Endometrium (tissue), 2 donors: ENCODE data around the gene TMEM87A.
"Not testable (repeated sequence)": the region's sequence is repeated elsewhere in the genome, so short reads cannot be mapped to it uniquely, and the experiment has no call there.

Experiments used
- FAIRE-seq: peaks from 2 replicates; lab custom pipeline; 2012; peaks lifted over from hg19 to GRCh38; lab: Jason Lieb, UNC
- donor health status: control.
- donor health status: control.

The TMEM87A gene

GRCh38 chr15:42270551-42270950 is 2.7 kb downstream of the TMEM87A start:
- FAIRE-seq = no peak

DNA sequence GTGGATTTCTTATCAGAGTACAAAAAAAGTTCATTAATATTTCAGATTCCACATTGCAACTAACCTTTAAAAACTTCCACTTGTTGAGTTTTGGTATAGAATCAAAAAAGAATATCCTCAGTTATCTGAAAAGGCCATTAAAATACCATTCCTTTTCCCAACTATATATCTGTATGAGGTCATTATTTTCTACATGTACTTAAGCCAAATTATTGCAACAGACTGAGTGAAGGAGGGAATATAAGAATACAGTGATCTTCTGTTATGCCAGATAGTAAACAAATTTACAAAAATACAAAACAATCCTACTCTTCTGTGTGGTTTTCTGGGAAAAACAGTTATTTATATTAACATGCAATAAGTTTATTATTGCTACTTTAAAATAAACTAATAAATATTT is 5.9 kb downstream of the TMEM87A start:
- no peak for FAIRE-seq

DNA sequence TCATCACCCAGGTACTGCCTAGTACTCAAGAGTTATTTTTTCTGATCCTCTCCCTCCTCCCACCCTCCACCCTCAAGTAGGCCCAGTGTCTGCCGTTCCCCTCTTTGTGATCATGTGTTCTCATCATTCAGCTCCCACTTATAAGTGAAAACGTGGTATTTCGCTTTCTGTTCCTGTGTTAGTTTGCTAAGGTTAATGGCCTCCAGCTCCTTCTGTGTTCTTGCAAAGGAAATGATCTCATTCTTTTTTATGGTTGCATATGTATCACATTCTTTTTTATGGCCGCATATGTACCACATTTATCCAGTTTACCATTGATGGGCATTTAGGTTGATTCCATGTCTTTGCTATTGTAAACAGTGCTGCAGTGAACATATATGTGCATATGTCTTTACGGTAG is 8.4 kb downstream of the TMEM87A start:
- no peak for FAIRE-seq

GRCh38 chr15:42253300-42253699 is 19.9 kb downstream of the TMEM87A start:
- no peak for FAIRE-seq

GRCh38 chr15:42240823-42241222 is 32.4 kb downstream of the TMEM87A start:
- FAIRE-seq = no peak

GRCh38 chr15:42239528-42240182 is 33.6 kb downstream of the TMEM87A start:
- FAIRE-seq = no peak

DNA sequence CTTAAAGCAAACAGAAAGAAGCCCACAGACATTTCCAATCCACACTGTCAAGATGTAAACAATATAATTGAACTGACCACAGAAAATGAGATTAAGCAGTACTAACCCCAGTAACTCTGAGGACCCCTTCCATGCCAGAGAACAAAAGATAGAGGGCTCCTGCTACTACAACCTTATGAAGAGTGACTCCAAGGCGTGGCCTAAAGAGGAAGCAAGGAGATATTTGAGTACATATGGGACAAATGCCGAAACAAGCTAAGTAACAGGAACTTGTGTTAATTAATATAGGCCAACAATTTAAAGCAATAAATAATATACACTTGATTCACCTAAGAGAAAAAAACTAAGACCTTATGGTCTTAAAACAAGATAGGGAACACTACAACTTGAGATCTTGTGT is 40.1 kb downstream of the TMEM87A start:
- FAIRE-seq = no peak

GRCh38 chr15:42232606-42233005 is 40.6 kb downstream of the TMEM87A start:
- no peak for FAIRE-seq

GRCh38 chr15:42231088-42231487 is 42.1 kb downstream of the TMEM87A start:
- FAIRE-seq = no peak

DNA sequence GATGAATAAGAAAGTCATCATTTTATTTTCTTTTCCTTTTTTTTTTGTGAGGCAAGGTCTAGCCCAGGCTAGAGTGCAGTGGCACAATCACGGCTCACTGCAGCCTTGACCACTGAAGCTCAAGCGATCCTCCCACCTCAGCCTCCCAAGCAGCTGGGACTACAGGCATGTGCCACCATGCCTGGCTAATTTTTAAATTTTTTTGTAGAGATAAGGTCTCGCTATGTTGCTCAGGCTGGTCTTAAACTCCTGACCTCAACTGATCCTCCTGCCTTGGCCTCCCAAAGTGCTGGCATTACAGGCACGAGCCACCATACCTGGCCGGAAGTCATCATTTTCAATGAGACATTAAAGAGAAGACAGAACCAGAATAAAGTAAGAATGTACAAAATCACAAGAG is 44.3 kb downstream of the TMEM87A start:
- FAIRE-seq = not testable (repeated sequence)

- FAIRE-seq = no peak
These were observed 45.2 kb downstream of the TMEM87A start for GRCh38 chr15:42228036-42228435.

DNA sequence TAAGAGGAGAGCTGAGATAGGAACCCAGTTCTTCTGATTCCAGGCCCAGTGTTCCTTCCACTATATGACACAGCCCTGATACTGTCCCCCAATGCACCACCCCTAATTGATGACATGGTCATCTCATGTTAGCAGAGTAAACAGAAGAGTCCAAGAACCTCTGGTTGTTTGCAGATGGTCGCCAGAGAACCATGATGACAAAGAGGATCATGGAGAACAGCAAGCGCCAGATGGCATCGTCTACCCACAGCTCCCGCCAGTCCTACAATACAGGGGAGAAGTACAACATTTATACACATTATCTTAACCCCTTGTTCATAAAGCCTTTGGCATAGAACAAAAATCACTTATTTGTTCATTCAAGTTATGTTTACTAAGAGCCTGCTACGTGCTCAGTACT is 46.6 kb downstream of the TMEM87A start:
- no peak for FAIRE-seq

DNA sequence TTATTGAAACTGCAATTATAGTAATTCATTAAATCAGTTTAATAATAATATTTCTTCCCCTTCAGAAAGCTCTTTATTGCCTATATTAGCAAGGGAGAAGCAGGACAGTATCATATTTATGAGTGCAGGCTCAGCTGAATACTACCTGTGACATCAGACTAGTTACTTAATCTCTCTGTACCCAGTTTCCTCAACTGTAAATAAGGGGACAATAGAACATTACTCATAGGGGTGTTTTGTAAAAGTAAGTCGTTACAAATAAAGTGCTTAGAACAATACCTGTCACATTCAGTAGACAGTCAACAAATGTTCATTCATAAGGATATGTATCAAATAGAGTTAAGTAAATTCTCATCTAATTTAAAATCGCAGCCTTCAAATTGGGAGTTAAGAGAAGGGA is 53.0 kb downstream of the TMEM87A start:
- no peak for FAIRE-seq

- no peak for FAIRE-seq
These were observed 54.2 kb downstream of the TMEM87A start for GRCh38 chr15:42218953-42219592.

- FAIRE-seq = no peak
These were observed 55.7 kb downstream of the TMEM87A start for GRCh38 chr15:42217568-42217967.

GRCh38 chr15:42215913-42216829 is 57.1 kb downstream of the TMEM87A start:
- no peak for FAIRE-seq

- no peak for FAIRE-seq
These were observed 58.6 kb downstream of the TMEM87A start for GRCh38 chr15:42214600-42214999.

DNA sequence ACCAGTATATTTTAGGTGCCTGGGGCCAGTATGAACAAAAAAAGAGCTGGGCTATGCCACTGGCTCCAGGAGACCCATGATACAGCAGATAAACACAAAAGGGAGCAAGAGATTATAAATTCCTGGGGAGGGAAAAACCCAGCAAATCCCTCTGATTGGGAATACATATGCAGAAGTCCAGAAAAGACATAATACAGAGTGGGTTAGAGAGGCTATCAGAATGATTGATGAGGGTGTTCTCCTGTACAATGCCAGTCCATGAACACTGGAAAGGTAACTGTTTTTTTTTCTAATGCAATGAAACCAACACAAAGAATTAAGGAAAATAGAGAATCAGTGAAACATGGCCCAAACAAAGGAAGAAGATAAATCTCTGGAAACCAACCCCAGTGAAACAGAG is 59.7 kb downstream of the TMEM87A start:
- FAIRE-seq = no peak

- FAIRE-seq = no peak
These were observed 62.5 kb downstream of the TMEM87A start for GRCh38 chr15:42210696-42211095.

DNA sequence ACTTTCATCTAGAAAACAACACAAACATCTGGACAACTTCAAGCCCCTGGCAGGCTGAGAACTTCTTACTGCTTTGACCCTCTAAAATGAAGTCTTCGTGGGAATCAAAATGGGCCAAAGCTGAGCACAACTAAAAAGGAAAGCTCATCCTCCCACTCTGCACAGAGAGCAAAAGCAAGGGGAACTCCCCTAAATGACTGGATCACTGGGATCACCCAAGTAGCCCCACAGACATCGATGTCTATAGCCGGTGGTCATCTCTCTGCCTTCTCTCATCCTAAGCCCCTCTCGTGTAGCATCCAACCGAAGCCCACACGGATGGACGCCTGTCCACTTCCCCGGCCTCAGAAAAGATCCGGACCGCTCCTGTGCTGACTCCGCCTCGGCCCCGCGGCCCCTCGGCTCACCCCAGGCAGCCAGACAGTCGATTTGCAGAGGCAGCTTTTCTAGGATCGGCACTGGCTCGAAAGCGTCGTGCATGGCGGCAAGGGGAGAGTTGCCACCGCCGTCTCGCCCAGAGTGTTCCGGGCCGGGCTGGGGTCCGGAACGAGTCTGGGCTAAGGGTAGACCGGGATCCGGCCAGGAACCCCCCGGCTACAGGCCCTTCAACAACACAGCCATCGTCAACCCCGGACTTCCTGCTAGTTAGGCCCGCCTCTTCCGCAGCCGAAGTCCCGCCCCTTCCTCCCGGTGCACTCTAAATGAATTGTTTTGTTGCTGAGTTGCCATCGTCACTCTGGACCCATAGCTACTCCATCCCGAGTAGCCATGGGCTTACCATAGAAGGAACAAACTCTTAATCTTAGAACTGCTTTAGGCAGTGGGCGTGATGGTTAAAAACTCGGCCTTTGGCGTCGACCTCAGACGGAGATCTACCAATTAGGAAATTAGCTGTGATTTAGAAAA is 65.3 kb downstream of the TMEM87A start, which contains the start of gene VPS39:
TSS of gene VPS39 (minus strand) at position 631 of the 906 bp plus-strand sequence. CDS start at position 480, 151 bp downstream.
- FAIRE-seq = peak; percentile 41

DNA sequence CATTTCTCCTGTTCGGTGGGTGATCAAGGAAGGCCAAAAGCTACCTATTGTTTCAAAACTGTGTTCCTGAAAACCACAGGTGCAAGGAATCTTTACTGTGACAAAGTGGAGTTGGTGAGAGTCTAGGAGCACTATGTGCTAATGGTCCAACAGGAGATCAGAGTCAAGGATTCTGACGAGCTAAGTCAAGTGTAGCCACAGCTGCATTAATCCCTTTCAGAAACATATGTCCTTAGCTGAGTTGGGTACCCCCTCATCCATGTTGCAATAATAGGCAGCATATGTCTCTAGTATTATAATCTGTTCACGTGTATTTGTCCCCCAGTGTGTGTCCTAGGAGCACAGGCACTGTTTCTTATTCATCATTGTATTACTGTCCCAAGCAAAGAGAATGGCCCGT is 66.8 kb downstream of the TMEM87A start:
- no peak for FAIRE-seq

DNA sequence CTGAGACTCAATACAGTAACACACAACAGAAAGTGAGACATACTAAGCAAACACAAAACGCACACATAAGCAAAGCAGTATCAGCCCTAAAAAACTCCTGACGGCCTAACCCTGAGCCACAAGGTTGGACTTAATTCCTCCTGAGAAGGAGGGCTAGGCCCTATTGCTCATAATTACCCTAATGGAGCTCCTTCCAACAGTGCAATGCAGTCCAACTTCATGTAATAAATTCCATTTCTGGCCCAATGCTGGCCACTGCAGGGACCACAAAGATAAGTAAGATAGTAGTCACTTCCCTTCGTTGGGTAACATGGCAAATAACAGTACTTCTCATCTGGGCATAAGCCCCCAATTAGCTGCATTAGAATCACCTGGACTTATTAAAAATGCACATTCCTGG is 69.3 kb downstream of the TMEM87A start:
- FAIRE-seq = no peak
